Esophagus muscularis mucosa (tissue), 3 donors: ENCODE data around the gene EXOC7.
A peak's percentile ranks its signal among the peaks of the same experiment; 100 is the strongest.

Experiments used
- CTCF ChIP-seq, 3 experiments: fragments of 200-600 bp in 2 of 3; fragments of 450-650 bp in 1 of 3; sonication (generic) in 2 of 3; IDR thresholded peaks; one replicate each; pipeline ENCODE4 v1.5.1; 2017 to 2019; ENCODE audit warnings: antibody characterized with exemption in 3 of 3, mild to moderate bottlenecking in 2 of 3, moderate library complexity in 1 of 3
- POLR2A ChIP-seq: fragments of 450-650 bp; IDR thresholded peaks from one replicate; pipeline ENCODE4 v1.6.1; 2017; ENCODE audit warnings: antibody characterized with exemption, moderate library complexity, mild to moderate bottlenecking, low read depth
- POLR2AphosphoS5 ChIP-seq, 2 donors: sonication (generic); formaldehyde crosslinking; IDR thresholded peaks; one replicate each; pipeline ENCODE4 v1.6.1; 2017; ENCODE audit warnings: antibody characterized with exemption in 2 of 2

DNA sequence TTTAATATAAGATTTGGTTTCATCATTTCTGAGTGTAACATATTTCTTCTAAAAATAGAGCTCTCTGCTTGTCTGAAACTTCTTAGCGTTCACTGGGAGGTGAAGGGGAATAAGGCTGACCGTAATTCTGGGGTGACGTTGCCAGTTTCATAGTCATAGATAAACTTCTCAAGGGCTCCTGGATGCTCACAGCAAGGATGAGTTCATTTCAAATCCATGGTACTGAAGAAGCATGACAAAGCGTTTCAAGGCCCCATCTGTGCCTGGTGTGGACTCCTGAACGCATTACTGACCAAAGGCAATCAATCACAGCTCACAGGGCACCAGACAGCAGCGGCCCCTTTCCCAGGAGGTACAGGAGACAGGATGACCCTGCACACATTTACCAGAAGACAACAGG lies 64.5 kb downstream of the EXOC7 start:
- TF ChIP-seq POLR2A (no peak), CTCF (IDR thresholded peaks at IDR 0.05) (no peak), POLR2AphosphoS5 (IDR thresholded peaks at IDR 0.05) (peak; percentile 25 to 36)
